Measurements from ENCODE around the gene PCDHGA7.
A peak's percentile ranks its signal among the peaks of the same experiment; 100 is the strongest.

Gene PCDHGA7

GRCh38 chr5:141419074-141419880 lies 36.7 kb downstream of the PCDHGA7 start:
- peaks cover 0 to 59% (median 42%) of the 10 kb centered on the region in 5 experiments for H3K9me3 ChIP-seq (ENCODE audit: control extremely low read depth in 1 of 5, control insufficient read depth in 4 of 5, insufficient read depth in 2 of 5, low read depth in 1 of 5, low read length in 4 of 5)
- WGBS (ENCODE audit: insufficient coverage), result 34% methylated on average over 60 of the region's 74 CpGs
- DNase-seq, result peak in 1 of 3 donors; percentile 6
- CTCF ChIA-PET, result interaction anchor here (1.0 to 6.6 kb wide), 10 partner anchors 11 to 147 kb away, joined by 3 to 65 read pairs (median 10); partner anchors contain the start of gene PCDHGA12
- H3K4me3 ChIP-seq (ENCODE audit: control insufficient read depth in 1 of 7, extremely low read depth in 1 of 7, insufficient read depth in 4 of 7, low read depth in 2 of 7, low read length in 6 of 7), result no peak overlapping the region
- POLR2A ChIA-PET, result no interaction called here
- H3K4me1 ChIP-seq (ENCODE audit: control extremely low read depth in 1 of 4, control insufficient read depth in 4 of 4, insufficient read depth in 4 of 4, low read length in 3 of 4), result peaks cover 0 to 23% (median 9%) of the 10 kb centered on the region in 4 experiments
- H3K27ac ChIP-seq (ENCODE audit: insufficient read depth in 1 of 2, low read depth in 1 of 2, low read length in 2 of 2, poor library complexity in 1 of 2, severe bottlenecking in 2 of 2), result no peak overlapping the region
- H3K36me3 ChIP-seq (ENCODE audit: control insufficient read depth in 4 of 4, insufficient read depth in 4 of 4, low read length in 3 of 4), result peaks cover 0 to 2% (median 0%) of the 10 kb centered on the region in 4 experiments
- peaks cover 33 to 91% (median 34%) of the 10 kb centered on the region in 5 experiments for H3K27me3 ChIP-seq (replicated peaks in 2 of 5; ENCODE audit: control insufficient read depth in 4 of 5, insufficient read depth in 5 of 5, low read length in 4 of 5)

DNA sequence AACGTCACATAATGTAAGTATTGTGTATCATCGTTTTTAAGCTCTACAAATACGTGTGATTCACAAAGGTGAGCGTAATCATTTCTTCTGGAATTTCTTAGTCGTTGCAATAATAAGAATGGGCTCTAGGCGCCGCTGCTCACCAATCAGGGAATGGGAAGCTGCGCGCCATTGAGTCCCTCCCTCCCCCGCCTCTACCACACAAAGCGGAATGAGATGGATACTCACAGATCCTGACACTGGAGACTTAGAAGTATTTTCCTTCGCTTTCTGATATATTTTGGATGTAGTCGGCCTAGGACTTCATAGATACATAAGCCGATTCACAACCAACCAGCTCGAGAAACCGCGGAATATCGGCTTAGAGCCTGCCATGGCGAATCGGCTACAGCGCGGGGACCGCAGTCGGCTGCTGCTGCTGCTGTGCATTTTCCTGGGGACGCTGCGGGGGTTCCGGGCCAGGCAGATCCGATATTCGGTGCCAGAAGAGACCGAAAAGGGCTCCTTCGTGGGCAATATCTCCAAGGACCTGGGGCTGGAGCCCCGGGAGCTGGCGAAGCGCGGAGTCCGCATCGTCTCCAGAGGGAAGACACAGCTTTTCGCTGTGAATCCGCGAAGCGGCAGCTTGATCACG lies 38.4 kb downstream of the PCDHGA7 start, which contains the start of gene PCDHGA11:
PCDHGA11 (plus strand) TSS at position 197 of the 634 bp plus-strand sequence; CDS start at position 374, 177 bp downstream.
- peaks cover 30 to 89% (median 37%) of the 10 kb centered on the region in 5 experiments for H3K27me3 ChIP-seq (replicated peaks in 2 of 5; ENCODE audit: control insufficient read depth in 4 of 5, insufficient read depth in 5 of 5, low read length in 4 of 5)
- peaks cover 0 to 18% (median 9%) of the 10 kb centered on the region in 4 experiments for H3K4me1 ChIP-seq (ENCODE audit: control extremely low read depth in 1 of 4, control insufficient read depth in 4 of 4, insufficient read depth in 4 of 4, low read length in 3 of 4)
- DNase-seq, result peak; percentile 75 to 81 (median 80)
- 3% methylated on average over 33 of the region's 42 CpGs for WGBS (ENCODE audit: insufficient coverage)
- CTCF ChIA-PET, result interaction anchor here (0.6 to 6.6 kb wide), 26 partner anchors 8 to 146 kb away, joined by 3 to 65 read pairs (median 4); partner anchors contain the start of genes PCDHGA10, PCDHGA12, PCDHGA8 and PCDHGB3
- peaks cover 0 to 61% (median 39%) of the 10 kb centered on the region in 5 experiments for H3K9me3 ChIP-seq (ENCODE audit: control extremely low read depth in 1 of 5, control insufficient read depth in 4 of 5, insufficient read depth in 2 of 5, low read depth in 1 of 5, low read length in 4 of 5)
- H3K27ac ChIP-seq (ENCODE audit: insufficient read depth in 1 of 2, low read depth in 1 of 2, low read length in 2 of 2, poor library complexity in 1 of 2, severe bottlenecking in 2 of 2), result no peak within 1 kb of the TSS
- peaks cover 0 to 2% (median 0%) of the 10 kb centered on the region in 4 experiments for H3K36me3 ChIP-seq (ENCODE audit: control insufficient read depth in 4 of 4, insufficient read depth in 4 of 4, low read length in 3 of 4)
- POLR2A ChIA-PET, result no interaction called here
- H3K4me3 ChIP-seq (ENCODE audit: control insufficient read depth in 1 of 7, extremely low read depth in 1 of 7, insufficient read depth in 4 of 7, low read depth in 2 of 7, low read length in 6 of 7), result peak within 1 kb of the TSS; percentile 36 to 81 (median 63)

DNA sequence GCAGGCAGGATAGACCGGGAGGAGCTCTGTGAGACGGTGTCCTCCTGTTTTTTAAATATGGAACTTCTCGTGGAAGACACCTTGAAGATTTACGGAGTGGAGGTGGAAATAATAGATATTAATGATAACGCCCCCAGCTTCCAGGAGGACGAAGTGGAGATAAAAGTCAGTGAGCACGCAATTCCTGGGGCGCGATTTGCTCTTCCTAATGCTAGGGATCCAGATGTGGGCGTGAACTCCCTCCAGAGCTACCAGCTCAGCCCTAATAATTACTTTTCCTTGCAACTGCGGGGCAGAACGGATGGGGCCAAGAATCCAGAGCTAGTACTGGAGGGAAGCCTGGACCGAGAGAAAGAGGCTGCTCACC lies 38.9 kb downstream of the PCDHGA7 start:
- Histone ChIP-seq H3K9me3 (ENCODE audit: control extremely low read depth in 1 of 5, control insufficient read depth in 4 of 5, insufficient read depth in 2 of 5, low read depth in 1 of 5, low read length in 4 of 5) (peaks cover 0 to 66% (median 43%) of the 10 kb centered on the region in 5 experiments), H3K36me3 (ENCODE audit: control insufficient read depth in 4 of 4, insufficient read depth in 4 of 4, low read length in 3 of 4) (peaks cover 0 to 2% (median 0%) of the 10 kb centered on the region in 4 experiments), H3K27ac (ENCODE audit: insufficient read depth in 1 of 2, low read depth in 1 of 2, low read length in 2 of 2, poor library complexity in 1 of 2, severe bottlenecking in 2 of 2) (no peak overlapping the region), H3K4me1 (ENCODE audit: control extremely low read depth in 1 of 4, control insufficient read depth in 4 of 4, insufficient read depth in 4 of 4, low read length in 3 of 4) (peaks cover 0 to 18% (median 9%) of the 10 kb centered on the region in 4 experiments), H3K4me3 (ENCODE audit: control insufficient read depth in 1 of 7, extremely low read depth in 1 of 7, insufficient read depth in 4 of 7, low read depth in 2 of 7, low read length in 6 of 7) (peak overlapping the region in 6 of 7 experiments; percentile 44 to 81 (median 68)), H3K27me3 (replicated peaks in 2 of 5; ENCODE audit: control insufficient read depth in 4 of 5, insufficient read depth in 5 of 5, low read length in 4 of 5) (peaks cover 28 to 88% (median 37%) of the 10 kb centered on the region in 5 experiments)
- CTCF ChIA-PET, result interaction anchor here (0.6 to 6.6 kb wide), 24 partner anchors 8 to 146 kb away, joined by 3 to 65 read pairs (median 4); partner anchors contain the start of genes PCDHGA10, PCDHGA12, PCDHGA8 and PCDHGB3
- 8% methylated on average over 11 of the region's 13 CpGs for WGBS (ENCODE audit: insufficient coverage)
- no peak for DNase-seq
- POLR2A ChIA-PET, result no interaction called here

DNA sequence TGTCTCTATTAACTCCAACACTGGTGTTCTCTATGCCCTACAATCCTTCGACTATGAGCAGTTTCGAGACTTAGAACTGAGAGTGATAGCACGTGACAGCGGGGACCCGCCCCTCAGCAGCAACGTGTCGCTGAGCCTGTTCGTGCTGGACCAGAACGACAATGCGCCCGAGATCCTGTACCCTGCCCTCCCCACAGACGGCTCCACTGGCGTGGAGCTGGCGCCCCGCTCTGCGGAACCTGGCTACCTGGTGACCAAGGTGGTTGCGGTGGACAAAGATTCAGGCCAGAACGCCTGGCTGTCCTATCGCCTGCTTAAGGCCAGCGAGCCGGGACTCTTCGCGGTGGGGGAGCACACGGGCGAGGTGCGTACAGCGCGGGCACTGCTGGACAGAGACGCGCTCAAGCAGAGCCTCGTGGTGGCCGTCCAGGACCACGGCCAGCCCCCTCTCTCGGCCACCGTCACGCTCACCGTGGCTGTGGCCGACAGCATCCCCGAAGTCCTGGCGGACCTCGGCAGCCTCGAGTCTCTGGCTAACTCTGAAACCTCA lies 40.3 kb downstream of the PCDHGA7 start:
- Histone ChIP-seq H3K9me3 (ENCODE audit: control extremely low read depth in 1 of 5, control insufficient read depth in 4 of 5, insufficient read depth in 2 of 5, low read depth in 1 of 5, low read length in 4 of 5) (peaks cover 2 to 79% (median 56%) of the 10 kb centered on the region in 5 experiments), H3K27ac (ENCODE audit: insufficient read depth in 1 of 2, low read depth in 1 of 2, low read length in 2 of 2, poor library complexity in 1 of 2, severe bottlenecking in 2 of 2) (no peak overlapping the region), H3K36me3 (ENCODE audit: control insufficient read depth in 4 of 4, insufficient read depth in 4 of 4, low read length in 3 of 4) (peaks cover 0 to 2% (median 0%) of the 10 kb centered on the region in 4 experiments), H3K4me3 (ENCODE audit: control insufficient read depth in 1 of 7, extremely low read depth in 1 of 7, insufficient read depth in 4 of 7, low read depth in 2 of 7, low read length in 6 of 7) (no peak overlapping the region), H3K27me3 (replicated peaks in 2 of 5; ENCODE audit: control insufficient read depth in 4 of 5, insufficient read depth in 5 of 5, low read length in 4 of 5) (peaks cover 28 to 94% (median 43%) of the 10 kb centered on the region in 5 experiments), H3K4me1 (ENCODE audit: control extremely low read depth in 1 of 4, control insufficient read depth in 4 of 4, insufficient read depth in 4 of 4, low read length in 3 of 4) (peaks cover 0 to 15% (median 9%) of the 10 kb centered on the region in 4 experiments)
- WGBS (ENCODE audit: insufficient coverage), result 20% methylated on average over 38 of the region's 42 CpGs
- ChIA-PET CTCF (interaction anchor here (2.4 kb wide), 1 partner anchor 31 kb away, joined by 9 read pairs; the partner anchor contains the start of gene PCDHGA8), POLR2A (no interaction called here)
- peak in 1 of 3 donors; percentile 40 for DNase-seq

DNA sequence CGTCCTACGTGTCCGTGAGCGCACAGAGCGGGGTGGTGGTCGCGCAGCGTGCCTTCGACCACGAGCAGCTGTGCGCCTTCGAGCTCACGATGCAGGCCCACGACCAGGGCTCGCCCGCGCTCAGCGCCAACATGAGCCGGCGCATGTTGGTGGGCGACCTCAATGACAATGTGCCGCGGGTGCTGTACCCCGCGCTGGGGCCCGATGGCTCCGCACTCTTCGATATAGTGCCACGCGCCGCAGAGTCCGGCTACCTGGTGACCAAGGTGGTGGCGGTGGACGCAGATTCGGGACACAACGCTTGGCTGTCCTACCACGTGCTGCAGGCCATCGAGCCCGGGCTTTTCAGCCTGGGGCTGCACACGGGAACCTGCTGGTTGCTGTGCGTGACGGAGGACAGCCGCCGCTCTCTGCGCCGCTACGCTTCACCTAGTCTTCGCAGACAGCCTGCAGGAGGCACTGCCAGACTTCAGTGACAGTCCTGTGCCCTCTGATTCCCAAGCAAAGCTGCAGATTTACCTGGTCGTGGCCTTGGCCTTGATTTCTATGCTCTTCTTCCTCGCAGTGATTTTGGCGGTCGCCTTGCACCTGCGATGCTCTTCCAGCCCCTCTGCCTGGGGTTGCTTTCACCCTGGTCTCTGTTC lies 45.4 kb downstream of the PCDHGA7 start:
- POLR2A ChIA-PET, result no interaction called here
- H3K36me3 ChIP-seq (ENCODE audit: control insufficient read depth in 4 of 4, insufficient read depth in 4 of 4, low read length in 3 of 4), result peaks cover 0 to 4% (median 0%) of the 10 kb centered on the region in 4 experiments
- peaks cover 6 to 67% (median 47%) of the 10 kb centered on the region in 5 experiments for H3K9me3 ChIP-seq (ENCODE audit: control extremely low read depth in 1 of 5, control insufficient read depth in 4 of 5, insufficient read depth in 2 of 5, low read depth in 1 of 5, low read length in 4 of 5)
- H3K27me3 ChIP-seq (replicated peaks in 2 of 5; ENCODE audit: control insufficient read depth in 4 of 5, insufficient read depth in 5 of 5, low read length in 4 of 5), result peaks cover 8 to 77% (median 30%) of the 10 kb centered on the region in 5 experiments
- no peak for DNase-seq
- peaks cover 2 to 10% (median 5%) of the 10 kb centered on the region in 4 experiments for H3K4me1 ChIP-seq (ENCODE audit: control extremely low read depth in 1 of 4, control insufficient read depth in 4 of 4, insufficient read depth in 4 of 4, low read length in 3 of 4)
- CTCF ChIA-PET, result interaction anchor here (0.8 to 5.8 kb wide), 5 partner anchors 8 to 100 kb away, joined by 3 to 62 read pairs (median 29); partner anchors contain the start of genes PCDHGA11 and PCDHGB7
- H3K27ac ChIP-seq (ENCODE audit: insufficient read depth in 1 of 2, low read depth in 1 of 2, low read length in 2 of 2, poor library complexity in 1 of 2, severe bottlenecking in 2 of 2), result no peak overlapping the region
- H3K4me3 ChIP-seq (ENCODE audit: control insufficient read depth in 1 of 7, extremely low read depth in 1 of 7, insufficient read depth in 4 of 7, low read depth in 2 of 7, low read length in 6 of 7), result no peak overlapping the region
- WGBS (ENCODE audit: insufficient coverage), result 60% methylated on average over 53 of the region's 53 CpGs

Measured in common myeloid progenitor, CD34-positive (primary cell).